SK-N-SH (cell line): ENCODE measurements around the gene RAB3B. TPM values are rescaled to one million over a fixed set of nuclear protein-coding genes. Genes with fewer than 3 reads are reported as not detected.

Source experiments
- CTCF ChIA-PET: fragments of 300-600, 350-600 bp; formaldehyde crosslinking; extraction: SDS; loops from one replicate; lab custom pipeline; 2021; lab: Yijun Ruan, JAX
- POLR2A ChIA-PET: fragments of 350-600 bp; sonication (Branson Sonifier 250); formaldehyde crosslinking; extraction: SDS; loops from one replicate; lab custom pipeline; 2020; ENCODE audit warnings: antibody characterized with exemption, inconsistent platforms; lab: Yijun Ruan, JAX
- DNase-seq: peaks from one replicate; pipeline ENCODE4 v3.0.0; 2012
- H2AFZ ChIP-seq: fragments of 200-600 bp; sonication (generic); 2 replicates; pipeline ENCODE4 v1.8.1; 2016; ENCODE audit warnings: antibody characterized with exemption, mild to moderate bottlenecking, low read depth
- H3F3A ChIP-seq: fragments of 200-600 bp; sonication (generic); replicated peaks from 2 replicates; pipeline ENCODE3; 2016; ENCODE audit warnings: antibody characterized with exemption, mild to moderate bottlenecking; ENCODE audit not compliant: insufficient read depth
- H3K27ac ChIP-seq, 2 experiments: fragments of 200-500 bp in 1 of 2; fragments of 200-600 bp in 1 of 2; sonication (Bioruptor generic) in 1 of 2; sonication (generic), shearing (Covaris generic) in 1 of 2; 2 replicates each; pipeline versions ENCODE4 v1.5.1 to v1.6.1; 2014 to 2016; ENCODE audit warnings: low read depth in 2 of 2, inconsistent platforms in 1 of 2, low read length in 1 of 2, mild to moderate bottlenecking in 1 of 2, mixed read lengths in 1 of 2
- H3K27me3 ChIP-seq: fragments of 200-600 bp; sonication (generic), shearing (Covaris generic); 2 replicates; pipeline ENCODE4 v1.6.1; 2016; ENCODE audit warnings: mixed run types; ENCODE audit not compliant: insufficient read depth
- H3K36me3 ChIP-seq, 2 experiments: fragments of 200-500 bp in 1 of 2; fragments of 200-600 bp in 1 of 2; sonication (Bioruptor generic) in 1 of 2; sonication (generic) in 1 of 2; replicated peaks in 1 of 2; 2 replicates each; pipeline versions ENCODE3 to v1.5.1; 2014 to 2016; ENCODE audit warnings: low read length in 1 of 2, mild to moderate bottlenecking in 1 of 2; ENCODE audit not compliant: insufficient read depth in 2 of 2, control insufficient read depth in 1 of 2
- H3K4me1 ChIP-seq, 2 experiments: fragments of 200-500 bp in 1 of 2; fragments of 200-600 bp in 1 of 2; sonication (Bioruptor generic) in 1 of 2; sonication (generic), shearing (Covaris generic) in 1 of 2; 2 replicates each; pipeline versions ENCODE4 v1.5.1 to v1.6.1; 2014 to 2016; ENCODE audit warnings: low read depth in 1 of 2, low read length in 1 of 2, mixed run types in 1 of 2; ENCODE audit not compliant: insufficient read depth in 2 of 2, control insufficient read depth in 1 of 2
- H3K4me2 ChIP-seq: fragments of 200-600 bp; sonication (generic), shearing (Covaris generic); 2 replicates; pipeline ENCODE4 v1.6.1; 2017; ENCODE audit warnings: mixed run types
- H3K4me3 ChIP-seq, 2 experiments: fragments of 200-500 bp in 1 of 2; fragments of 200-600 bp in 1 of 2; sonication (Bioruptor generic) in 1 of 2; sonication (generic), shearing (Covaris generic) in 1 of 2; 2 replicates each; pipeline versions ENCODE4 v1.5.1 to v1.8.1; 2014 to 2016; ENCODE audit warnings: low read depth in 2 of 2, inconsistent platforms in 1 of 2, low read length in 1 of 2, mild to moderate bottlenecking in 1 of 2, mixed read lengths in 1 of 2, moderate library complexity in 1 of 2
- H3K79me2 ChIP-seq: fragments of 200-600 bp; sonication (generic); 2 replicates; pipeline ENCODE4 v1.8.1; 2017; ENCODE audit warnings: mild to moderate bottlenecking; ENCODE audit not compliant: insufficient read depth
- H3K9ac ChIP-seq: fragments of 200-600 bp; sonication (generic); 2 replicates; pipeline ENCODE4 v1.6.1; 2017; ENCODE audit warnings: mixed run types
- H3K9me2 ChIP-seq: fragments of 200-600 bp; sonication (generic); 2 replicates; pipeline ENCODE4 v1.6.1; 2017; ENCODE audit warnings: mixed run types
- H3K9me3 ChIP-seq: fragments of 200-600 bp; sonication (generic); 2 replicates; pipeline ENCODE4 v1.6.1; 2017; ENCODE audit warnings: mixed run types, mild to moderate bottlenecking, moderate library complexity
- H4K20me1 ChIP-seq: fragments of 200-600 bp; sonication (generic); 2 replicates; pipeline ENCODE4 v1.6.1; 2017; ENCODE audit warnings: mild to moderate bottlenecking, mixed run types; ENCODE audit not compliant: insufficient read depth
- CHD2 ChIP-seq: fragments of 150-350 bp; IDR thresholded peaks from 2 replicates; pipeline ENCODE4 v1.6.1; 2018; ENCODE audit warnings: low read length; ENCODE audit not compliant: partially characterized antibody
- ELF1 ChIP-seq: IDR thresholded peaks from 2 replicates; pipeline ENCODE4 v1.4.0; 2012
- EP300 ChIP-seq, 2 experiments: IDR thresholded peaks; 2 replicates each; pipeline versions ENCODE4 v1.4.0 to v1.6.1; 2012; ENCODE audit warnings: borderline replicate concordance in 1 of 2, low read depth in 1 of 2, low read length in 1 of 2
- EZH2phosphoT487 ChIP-seq: fragments of 200-600 bp; sonication (generic); IDR thresholded peaks from 2 replicates; pipeline ENCODE4 v1.6.1; 2017; ENCODE audit warnings: low read depth, mixed run types, mild to moderate bottlenecking, antibody characterized with exemption, moderate library complexity, borderline replicate concordance
- FOSL2 ChIP-seq: IDR thresholded peaks from 2 replicates; pipeline ENCODE4 v1.4.0; 2012; ENCODE audit warnings: low read depth, mild to moderate bottlenecking, moderate library complexity, borderline replicate concordance
- NFIC ChIP-seq: IDR thresholded peaks from 2 replicates; pipeline ENCODE4 v1.4.0; 2012; ENCODE audit warnings: borderline replicate concordance
- NRF1 ChIP-seq: IDR thresholded peaks from 2 replicates; pipeline ENCODE4 v1.6.1; 2012; ENCODE audit warnings: low read depth, mild to moderate bottlenecking, low read length
- RAD21 ChIP-seq: IDR thresholded peaks from 2 replicates; pipeline ENCODE4 v1.6.1; 2012; ENCODE audit warnings: mild to moderate bottlenecking, low read length
- RXRA ChIP-seq: IDR thresholded peaks from 2 replicates; pipeline ENCODE4 v1.4.0; 2012; ENCODE audit warnings: low read depth, mild to moderate bottlenecking, borderline replicate concordance
- SMC3 ChIP-seq: IDR thresholded peaks from 2 replicates; pipeline ENCODE4 v1.6.1; 2012; ENCODE audit warnings: low read depth, low read length, improper control_type of control experiment
- TCF12 ChIP-seq: IDR thresholded peaks from 2 replicates; pipeline ENCODE4 v1.4.0; 2012
- TEAD4 ChIP-seq: IDR thresholded peaks from 2 replicates; pipeline ENCODE4 v1.4.0; 2012; ENCODE audit warnings: mild to moderate bottlenecking, borderline replicate concordance; ENCODE audit not compliant: insufficient read depth
- YY1 ChIP-seq: IDR thresholded peaks from 2 replicates; pipeline ENCODE4 v1.4.0; 2012; ENCODE audit warnings: low read depth, mild to moderate bottlenecking
- WGBS: methylation state at CpG from one replicate; pipeline ENCODE4 v1.1.6; 2017; ENCODE audit warnings: low lambda C conversion rate; 5-methylcytosine and 5-hydroxymethylcytosine counted together
- polyA plus RNA-seq, 3 experiments: library from polyadenylated mRNA; depleted of rRNA; stranded (reverse); fragments of >200 nt; gene quantifications; 2 replicates each; pipeline ENCODE4 v1.2.3, GENCODE V29; 2012
- TF ChIP-seq, protein P1 (sequence below): IDR thresholded peaks from 2 replicates; pipeline ENCODE4 v1.4.0; 2012; ENCODE audit warnings: low read depth, borderline replicate concordance
- TF ChIP-seq, protein P2 (sequence below): fragments of 200-600 bp; sonication (generic); IDR thresholded peaks from 2 replicates; pipeline ENCODE4 v1.6.1; 2017; ENCODE audit warnings: antibody characterized with exemption, mild to moderate bottlenecking, moderate library complexity
- TF ChIP-seq, protein P3 (sequence below): fragments of 150-350 bp; IDR thresholded peaks from 2 replicates; pipeline ENCODE4 v1.6.1; 2016; ENCODE audit warnings: mild to moderate bottlenecking, low read depth, low read length
- TF ChIP-seq, protein P4 (sequence below): IDR thresholded peaks from 2 replicates; pipeline ENCODE4; 2012

The RAB3B gene
- polyA plus RNA-seq, 1 of the 3 experiments (the other 2 are of a cell fraction) = 10.2 TPM

DNA sequence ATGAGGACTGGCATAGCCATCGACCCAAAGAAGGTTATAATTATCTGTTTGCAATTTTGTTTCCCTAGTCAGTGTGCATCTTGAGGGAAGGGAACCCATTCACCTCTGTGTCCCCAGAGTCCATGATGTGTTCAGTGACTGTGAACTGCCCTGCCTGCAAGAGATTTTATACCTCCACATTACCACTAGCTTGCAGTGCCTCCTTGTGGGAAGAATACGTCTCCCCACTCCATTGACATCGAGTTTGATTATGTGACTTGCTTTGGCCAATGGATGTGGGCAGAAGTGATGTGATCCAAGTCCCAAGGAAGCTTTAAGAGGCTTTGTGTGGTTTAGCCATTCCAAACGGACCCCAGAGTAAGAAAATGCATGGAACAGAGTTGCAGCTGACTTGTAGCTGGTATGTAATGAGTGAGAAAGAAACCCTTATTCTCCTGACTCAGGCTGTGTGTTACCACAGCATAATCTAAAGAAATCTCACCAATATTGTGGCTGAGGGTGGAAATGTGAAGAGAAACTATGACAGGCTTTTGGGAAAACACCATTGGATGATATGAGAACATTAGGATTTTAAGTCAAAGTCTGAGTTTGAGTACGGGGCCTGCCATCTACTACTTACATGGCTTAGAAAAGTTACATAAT lies 64.2 kb downstream of the RAB3B start:
- no peak overlapping the region for H2AFZ ChIP-seq
- H3K9me3 ChIP-seq = no peaks in the 10 kb centered on the region
- H3K27me3 ChIP-seq = no peaks in the 10 kb centered on the region
- 59% methylated on average over 5 of the region's 5 CpGs for WGBS
- TF ChIP-seq, protein P1, sequence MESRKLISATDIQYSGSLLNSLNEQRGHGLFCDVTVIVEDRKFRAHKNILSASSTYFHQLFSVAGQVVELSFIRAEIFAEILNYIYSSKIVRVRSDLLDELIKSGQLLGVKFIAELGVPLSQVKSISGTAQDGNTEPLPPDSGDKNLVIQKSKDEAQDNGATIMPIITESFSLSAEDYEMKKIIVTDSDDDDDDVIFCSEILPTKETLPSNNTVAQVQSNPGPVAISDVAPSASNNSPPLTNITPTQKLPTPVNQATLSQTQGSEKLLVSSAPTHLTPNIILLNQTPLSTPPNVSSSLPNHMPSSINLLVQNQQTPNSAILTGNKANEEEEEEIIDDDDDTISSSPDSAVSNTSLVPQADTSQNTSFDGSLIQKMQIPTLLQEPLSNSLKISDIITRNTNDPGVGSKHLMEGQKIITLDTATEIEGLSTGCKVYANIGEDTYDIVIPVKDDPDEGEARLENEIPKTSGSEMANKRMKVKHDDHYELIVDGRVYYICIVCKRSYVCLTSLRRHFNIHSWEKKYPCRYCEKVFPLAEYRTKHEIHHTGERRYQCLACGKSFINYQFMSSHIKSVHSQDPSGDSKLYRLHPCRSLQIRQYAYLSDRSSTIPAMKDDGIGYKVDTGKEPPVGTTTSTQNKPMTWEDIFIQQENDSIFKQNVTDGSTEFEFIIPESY = no peak
- TF ChIP-seq CHD2 (no peak), YY1 (no peak), SMC3 (peak; percentile 60), EZH2phosphoT487 (no peak), RAD21 (peak; percentile 61), NRF1 (no peak)
- TF ChIP-seq, protein P2, sequence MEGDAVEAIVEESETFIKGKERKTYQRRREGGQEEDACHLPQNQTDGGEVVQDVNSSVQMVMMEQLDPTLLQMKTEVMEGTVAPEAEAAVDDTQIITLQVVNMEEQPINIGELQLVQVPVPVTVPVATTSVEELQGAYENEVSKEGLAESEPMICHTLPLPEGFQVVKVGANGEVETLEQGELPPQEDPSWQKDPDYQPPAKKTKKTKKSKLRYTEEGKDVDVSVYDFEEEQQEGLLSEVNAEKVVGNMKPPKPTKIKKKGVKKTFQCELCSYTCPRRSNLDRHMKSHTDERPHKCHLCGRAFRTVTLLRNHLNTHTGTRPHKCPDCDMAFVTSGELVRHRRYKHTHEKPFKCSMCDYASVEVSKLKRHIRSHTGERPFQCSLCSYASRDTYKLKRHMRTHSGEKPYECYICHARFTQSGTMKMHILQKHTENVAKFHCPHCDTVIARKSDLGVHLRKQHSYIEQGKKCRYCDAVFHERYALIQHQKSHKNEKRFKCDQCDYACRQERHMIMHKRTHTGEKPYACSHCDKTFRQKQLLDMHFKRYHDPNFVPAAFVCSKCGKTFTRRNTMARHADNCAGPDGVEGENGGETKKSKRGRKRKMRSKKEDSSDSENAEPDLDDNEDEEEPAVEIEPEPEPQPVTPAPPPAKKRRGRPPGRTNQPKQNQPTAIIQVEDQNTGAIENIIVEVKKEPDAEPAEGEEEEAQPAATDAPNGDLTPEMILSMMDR = peak; percentile 64
- TF ChIP-seq, protein P3, sequence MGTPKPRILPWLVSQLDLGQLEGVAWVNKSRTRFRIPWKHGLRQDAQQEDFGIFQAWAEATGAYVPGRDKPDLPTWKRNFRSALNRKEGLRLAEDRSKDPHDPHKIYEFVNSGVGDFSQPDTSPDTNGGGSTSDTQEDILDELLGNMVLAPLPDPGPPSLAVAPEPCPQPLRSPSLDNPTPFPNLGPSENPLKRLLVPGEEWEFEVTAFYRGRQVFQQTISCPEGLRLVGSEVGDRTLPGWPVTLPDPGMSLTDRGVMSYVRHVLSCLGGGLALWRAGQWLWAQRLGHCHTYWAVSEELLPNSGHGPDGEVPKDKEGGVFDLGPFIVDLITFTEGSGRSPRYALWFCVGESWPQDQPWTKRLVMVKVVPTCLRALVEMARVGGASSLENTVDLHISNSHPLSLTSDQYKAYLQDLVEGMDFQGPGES = no peak
- H3K9me2 ChIP-seq = no peaks in the 10 kb centered on the region
- no peak overlapping the region for H3K4me3 ChIP-seq
- H4K20me1 ChIP-seq = no peaks in the 10 kb centered on the region
- ChIA-PET CTCF (interaction anchor here (1.2 to 2.5 kb wide), 2 partner anchors 12 to 29 kb away, joined by 3 to 12 read pairs; no protein-coding TSS in a partner anchor), POLR2A (no interaction called here)
- H3F3A ChIP-seq = peaks cover 41% of the 10 kb centered on the region
- no peak for DNase-seq
- peaks cover 0 to 18% of the 10 kb centered on the region in 2 experiments for H3K36me3 ChIP-seq
- H3K4me1 ChIP-seq = peaks cover 3 to 39% of the 10 kb centered on the region in 2 experiments; a peak in 2 of 4 replicates
- peak overlapping the region in 1 of 2 experiments; percentile 69; a peak in 2 of 4 replicates for H3K27ac ChIP-seq
- H3K79me2 ChIP-seq = peaks cover 17% of the 10 kb centered on the region; the same call in 1 of the 2 replicates
- H3K9ac ChIP-seq = no peak overlapping the region
- H3K4me2 ChIP-seq = no peak overlapping the region

DNA sequence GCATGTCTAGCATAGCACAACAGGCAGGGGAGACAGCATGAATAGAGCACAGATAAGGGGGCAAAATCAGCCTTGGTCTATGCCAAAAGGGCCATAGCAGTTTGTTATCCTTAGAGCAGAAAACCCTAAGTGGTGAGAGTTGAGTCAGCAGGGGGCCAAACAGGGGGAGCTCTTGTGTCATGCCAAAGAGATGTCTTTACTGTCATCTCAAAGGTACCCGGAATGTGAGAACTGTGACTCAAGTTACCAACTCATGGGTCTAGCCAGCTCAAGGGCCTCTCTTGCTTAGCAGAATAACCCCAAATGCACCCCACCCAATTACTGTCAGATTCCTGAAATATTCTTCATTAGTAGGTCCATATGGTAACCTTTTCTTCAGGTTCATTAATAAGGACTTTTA lies 66.0 kb downstream of the RAB3B start:
- peak overlapping the region in 1 of 2 experiments; percentile 69; a peak in 2 of 4 replicates for H3K27ac ChIP-seq
- H3K27me3 ChIP-seq = no peaks in the 10 kb centered on the region
- peak in 1 of 2 experiments; percentile 65; a peak in 1 of 4 replicates for TF ChIP-seq EP300 (IDR thresholded peaks at IDR 0.05; ENCODE audit: borderline replicate concordance in 1 of 2, low read depth in 1 of 2, low read length in 1 of 2)
- TF ChIP-seq NFIC = peak; percentile 54
- TF ChIP-seq TCF12 = peak; percentile 49
- TF ChIP-seq TEAD4 = peak; percentile 64; the same call in 1 of the 2 replicates
- TF ChIP-seq, protein P4, sequence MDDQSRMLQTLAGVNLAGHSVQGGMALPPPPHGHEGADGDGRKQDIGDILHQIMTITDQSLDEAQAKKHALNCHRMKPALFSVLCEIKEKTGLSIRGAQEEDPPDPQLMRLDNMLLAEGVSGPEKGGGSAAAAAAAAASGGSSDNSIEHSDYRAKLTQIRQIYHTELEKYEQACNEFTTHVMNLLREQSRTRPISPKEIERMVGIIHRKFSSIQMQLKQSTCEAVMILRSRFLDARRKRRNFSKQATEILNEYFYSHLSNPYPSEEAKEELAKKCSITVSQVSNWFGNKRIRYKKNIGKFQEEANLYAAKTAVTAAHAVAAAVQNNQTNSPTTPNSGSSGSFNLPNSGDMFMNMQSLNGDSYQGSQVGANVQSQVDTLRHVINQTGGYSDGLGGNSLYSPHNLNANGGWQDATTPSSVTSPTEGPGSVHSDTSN = peak; percentile 62
- no peak for TF ChIP-seq ELF1
- 0 out of 2 replicates have a peak, but pooled peaks have one; percentile 46 for TF ChIP-seq RXRA
- no peak for TF ChIP-seq CHD2
- TF ChIP-seq FOSL2 = peak; percentile 62; the same call in 1 of the 2 replicates
- H3K9me2 ChIP-seq = no peaks in the 10 kb centered on the region
- H2AFZ ChIP-seq = no peak overlapping the region
- peaks cover 7% of the 10 kb centered on the region; the same call in 1 of the 2 replicates for H3K79me2 ChIP-seq
- peaks cover 47% of the 10 kb centered on the region for H3F3A ChIP-seq
- H3K36me3 ChIP-seq = peaks cover 0 to 10% of the 10 kb centered on the region in 2 experiments
- no peak overlapping the region for H3K9ac ChIP-seq
- ChIA-PET CTCF (interaction anchor here (1.1 to 2.5 kb wide), 3 partner anchors 16 to 85 kb away, joined by 3 to 12 read pairs (median 4); no protein-coding TSS in a partner anchor), POLR2A (no interaction called here)
- no peaks in the 10 kb centered on the region for H4K20me1 ChIP-seq
- H3K4me1 ChIP-seq = peaks cover 3 to 57% of the 10 kb centered on the region in 2 experiments; a peak in 2 of 4 replicates
- no peak for DNase-seq
- H3K4me2 ChIP-seq = peak overlapping the region; percentile 18; the same call in 1 of the 2 replicates
- 27% methylated on average over 1 of the region's 1 CpG for WGBS
- no peaks in the 10 kb centered on the region for H3K9me3 ChIP-seq
- no peak overlapping the region for H3K4me3 ChIP-seq
